ENCODE measurements around the gene NEUROD6.

GRCh38 chr7:31333291-31333690 lies 7.2 kb downstream of the NEUROD6 start:
- TF ChIP-seq CTCF (optimal IDR thresholded peaks at IDR 0.05 in 1 of 3, IDR thresholded peaks at IDR 0.05 in 1 of 3, conservative IDR thresholded peaks at IDR 0.05 in 1 of 3; ENCODE audit: extremely low read depth in 1 of 3, insufficient read depth in 2 of 3, low read length in 3 of 3) (no peak), EZH2 (IDR thresholded peaks at IDR 0.05; ENCODE audit: low read length) (no peak)
